Kidney (tissue), 14 donors: ENCODE results near the gene HMX2. TPM values are rescaled to one million over a fixed set of nuclear protein-coding genes. Genes with fewer than 3 reads are reported as not detected.

Experiments used
- DNase-seq, 5 donors: peaks; one replicate each; pipeline ENCODE4 v3.0.0-alpha.2; 2013 to 2020
- FAIRE-seq: peaks from 2 replicates; lab custom pipeline; 2012; peaks lifted over from hg19 to GRCh38; lab: Jason Lieb, UNC
- H3K27ac ChIP-seq, 2 donors: one replicate each; pipeline ENCODE4 v1.7.0; 2013; ENCODE audit warnings: low read depth in 2 of 2, low read length in 2 of 2, inconsistent platforms in 1 of 2
- H3K27me3 ChIP-seq: one replicate; pipeline ENCODE4 v1.7.1; 2013; ENCODE audit warnings: low read length, inconsistent platforms; ENCODE audit not compliant: control insufficient read depth, insufficient read depth
- H3K36me3 ChIP-seq, 3 donors: one replicate each; pipeline versions ENCODE4 v1.7.0 to v1.7.1; 2013; ENCODE audit warnings: low read length in 3 of 3, control low read depth in 1 of 3, inconsistent platforms in 1 of 3; ENCODE audit not compliant: insufficient read depth in 3 of 3, control insufficient read depth in 2 of 3
- H3K4me1 ChIP-seq, 3 donors: one replicate each; pipeline versions ENCODE4 v1.7.0 to v1.7.1; 2013; ENCODE audit warnings: low read length in 3 of 3, inconsistent platforms in 1 of 3, low read depth in 1 of 3; ENCODE audit not compliant: control insufficient read depth in 2 of 3, insufficient read depth in 2 of 3
- H3K4me3 ChIP-seq, 3 donors: one replicate each; pipeline versions ENCODE4 v1.7.0 to v1.8.1; 2013; ENCODE audit warnings: low read length in 3 of 3, control low read depth in 1 of 3, inconsistent platforms in 1 of 3
- H3K9ac ChIP-seq, 3 donors: one replicate each; pipeline versions ENCODE4 v1.7.0 to v1.7.1; 2013; ENCODE audit warnings: low read length in 3 of 3, control low read depth in 1 of 3, inconsistent platforms in 1 of 3
- H3K9me3 ChIP-seq, 3 donors: one replicate each; pipeline versions ENCODE4 v1.7.0 to v1.7.1; 2013; ENCODE audit warnings: low read length in 3 of 3, control low read depth in 1 of 3, inconsistent platforms in 1 of 3; ENCODE audit not compliant: control insufficient read depth in 2 of 3, insufficient read depth in 1 of 3
- intact Hi-C: fragments of 100-400 bp; cut with DNase I; formaldehyde crosslinking; loops from one replicate; pipeline ENCODE4 v1.11.1; 2022
- polyA plus RNA-seq: library from polyadenylated mRNA; stranded (reverse); fragments of 350-450 nt; fragmentation: Illumina TruSeq; extraction: RNeasy Lipid Tissue Mini Kit (QIAGEN cat#74804); gene quantifications from one replicate; pipeline ENCODE4 v1.2.3, GENCODE V29; 2014; ENCODE audit warnings: low read depth, low replicate concordance; ENCODE audit not compliant: insufficient read depth
- total RNA-seq: library from RNA; stranded (reverse); fragmentation: NEBNext Ultra II Directional; extraction: Animal tissue kit (Norgen Biotek cat#: 25700); gene quantifications from one replicate; pipeline ENCODE4 v1.2.1, GENCODE V29; 2021
- TF ChIP-seq, protein P1 (sequence below): IDR thresholded peaks from 3 replicates; pipeline ENCODE4 v1.5.1; 2012; ENCODE audit warnings: mild to moderate bottlenecking, moderate library complexity, borderline replicate concordance; ENCODE audit not compliant: insufficient read depth; ENCODE audit errors: extremely low read depth
- donor health status: control.
- donor health status: control.
- donor health status: control.
- donor health status: control.
- donor health status: control.
- donor health status: DM: yes; HTN: yes; CAD: no.
- donor health status: Normal renal cell carcinoma (clear cell type).

HMX2 gene
- total and polyA plus RNA-seq, 2 donors from 2014 or later: 0.25 to 4.0 TPM

DNA sequence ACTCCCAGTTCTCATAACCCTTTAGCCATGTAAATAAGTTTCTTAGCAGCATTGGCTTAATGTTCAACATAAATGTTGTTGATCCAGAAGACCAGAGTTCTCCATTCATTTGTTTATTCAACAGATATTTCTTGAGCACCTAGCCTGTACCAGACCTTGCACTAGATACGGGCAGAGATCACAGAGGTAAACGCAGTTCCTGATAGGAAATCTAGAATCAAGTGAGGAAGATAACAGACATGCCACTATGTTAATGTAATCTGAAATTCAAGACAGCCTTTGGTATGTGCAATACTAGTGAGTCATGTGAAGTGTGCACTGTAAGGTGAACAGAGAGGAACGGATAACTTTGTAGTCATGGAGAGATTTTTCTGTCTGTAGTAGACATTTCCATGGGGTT lies 9.3 kb downstream of the HMX2 start:
- Histone ChIP-seq H3K4me3 (no peak overlapping the region), H3K27ac (no peak overlapping the region), H3K36me3 (peaks cover 2 to 9% (median 3%) of the 10 kb centered on the region in 3 donors), H3K4me1 (peaks cover 0 to 3% (median 2%) of the 10 kb centered on the region in 3 donors), H3K9ac (no peak overlapping the region), H3K9me3 (peaks cover 0 to 1% (median 0%) of the 10 kb centered on the region in 3 donors), H3K27me3 (peaks cover 12% of the 10 kb centered on the region)
- no peak for FAIRE-seq
- DNase-seq: no peak
- TF ChIP-seq, protein P1, sequence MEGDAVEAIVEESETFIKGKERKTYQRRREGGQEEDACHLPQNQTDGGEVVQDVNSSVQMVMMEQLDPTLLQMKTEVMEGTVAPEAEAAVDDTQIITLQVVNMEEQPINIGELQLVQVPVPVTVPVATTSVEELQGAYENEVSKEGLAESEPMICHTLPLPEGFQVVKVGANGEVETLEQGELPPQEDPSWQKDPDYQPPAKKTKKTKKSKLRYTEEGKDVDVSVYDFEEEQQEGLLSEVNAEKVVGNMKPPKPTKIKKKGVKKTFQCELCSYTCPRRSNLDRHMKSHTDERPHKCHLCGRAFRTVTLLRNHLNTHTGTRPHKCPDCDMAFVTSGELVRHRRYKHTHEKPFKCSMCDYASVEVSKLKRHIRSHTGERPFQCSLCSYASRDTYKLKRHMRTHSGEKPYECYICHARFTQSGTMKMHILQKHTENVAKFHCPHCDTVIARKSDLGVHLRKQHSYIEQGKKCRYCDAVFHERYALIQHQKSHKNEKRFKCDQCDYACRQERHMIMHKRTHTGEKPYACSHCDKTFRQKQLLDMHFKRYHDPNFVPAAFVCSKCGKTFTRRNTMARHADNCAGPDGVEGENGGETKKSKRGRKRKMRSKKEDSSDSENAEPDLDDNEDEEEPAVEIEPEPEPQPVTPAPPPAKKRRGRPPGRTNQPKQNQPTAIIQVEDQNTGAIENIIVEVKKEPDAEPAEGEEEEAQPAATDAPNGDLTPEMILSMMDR: no peak
- intact Hi-C loops: no loop called here

DNA sequence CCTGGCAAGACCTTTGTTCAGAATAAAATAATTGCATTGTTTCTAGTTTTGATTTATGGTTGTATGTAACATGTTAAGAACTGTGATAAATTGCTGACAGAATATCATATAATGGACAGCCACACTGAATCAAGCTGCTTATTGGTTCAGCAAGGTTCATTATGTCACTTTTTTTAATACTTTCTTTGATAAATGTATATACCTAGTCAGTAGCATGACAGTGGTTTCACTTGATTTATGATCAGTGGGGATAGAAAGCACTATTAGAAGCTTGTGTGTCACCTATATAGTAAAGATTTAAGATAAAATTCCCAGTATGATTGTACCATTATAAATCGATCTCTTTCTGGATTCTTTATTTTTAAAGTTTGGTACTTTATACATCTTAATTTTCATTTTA lies 10.7 kb downstream of the HMX2 start:
- no peak overlapping the region for H3K4me3 ChIP-seq
- FAIRE-seq (no peak), DNase-seq (no peak)
- H3K27ac ChIP-seq: no peak overlapping the region
- peaks cover 7 to 21% (median 13%) of the 10 kb centered on the region in 3 donors for H3K36me3 ChIP-seq
- TF ChIP-seq, protein P1: no peak
- peaks cover 0 to 3% (median 2%) of the 10 kb centered on the region in 3 donors for H3K4me1 ChIP-seq
- H3K9ac ChIP-seq: no peak overlapping the region
- H3K9me3 ChIP-seq: no peaks in the 10 kb centered on the region
- no peaks in the 10 kb centered on the region for H3K27me3 ChIP-seq
- intact Hi-C loops: no loop called here

- no peak overlapping the region for H3K4me3 ChIP-seq
- DNase-seq: no peak
- H3K9me3 ChIP-seq: no peaks in the 10 kb centered on the region
- peaks cover 7 to 26% (median 13%) of the 10 kb centered on the region in 3 donors for H3K36me3 ChIP-seq
- intact Hi-C loops: no loop called here
- no peak overlapping the region for H3K9ac ChIP-seq
- no peaks in the 10 kb centered on the region for H3K27me3 ChIP-seq
- TF ChIP-seq, protein P1: no peak
- FAIRE-seq: no peak
- H3K4me1 ChIP-seq: peaks cover 0 to 1% (median 0%) of the 10 kb centered on the region in 3 donors
- no peak overlapping the region for H3K27ac ChIP-seq
These were observed 12.5 kb downstream of the HMX2 start for GRCh38 chr10:123160311-123160980.
